OCI-LY7 (cell line): ENCODE data around the gene ARRB1. TPM values are rescaled to one million over a fixed set of nuclear protein-coding genes. Genes with fewer than 3 reads are reported as not detected.

Source experiments
- BruUV-seq: library from RNA; stranded (reverse); fragments of 400-500 nt; replicated peaks from 2 replicates; lab custom pipeline; 2021; lab: Mats Ljungman, UMichigan
- CTCF ChIA-PET: fragments of 300-600 bp; sonication (Branson Sonifier 250); formaldehyde crosslinking; loops from one replicate; lab custom pipeline; 2022; ENCODE audit warnings: antibody characterized with exemption; ENCODE audit not compliant: unreplicated experiment; lab: Charles Lee
- POLR2A ChIA-PET: fragments of 300-600 bp; sonication (Branson Sonifier 250); formaldehyde crosslinking; loops from one replicate; lab custom pipeline; 2022; ENCODE audit warnings: antibody characterized with exemption; lab: Charles Lee
- DNase-seq: peaks from one replicate; pipeline ENCODE4 v3.0.0-alpha.2; 2015; ENCODE audit warnings: low spot score
- H2AFZ ChIP-seq: fragments of 200-600 bp; sonication (generic), shearing (Covaris generic); 2 replicates; pipeline ENCODE4 v1.6.1; 2014; ENCODE audit warnings: mild to moderate bottlenecking, antibody characterized with exemption, low read length, moderate library complexity
- H3K27ac ChIP-seq: fragments of 200-600 bp; sonication (generic); 2 replicates; pipeline ENCODE4 v1.5.1; 2014; ENCODE audit warnings: mixed run types, low read depth, mild to moderate bottlenecking, moderate library complexity, low read length, inconsistent platforms; ENCODE audit not compliant: poor library complexity, severe bottlenecking
- H3K36me3 ChIP-seq: fragments of 200-600 bp; sonication (generic); 2 replicates; pipeline ENCODE4 v1.6.1; 2014; ENCODE audit warnings: mild to moderate bottlenecking, antibody characterized with exemption, low read length, moderate library complexity, mixed read lengths; ENCODE audit not compliant: insufficient read depth
- H3K4me1 ChIP-seq: fragments of 200-600 bp; sonication (generic); 2 replicates; pipeline ENCODE4 v1.5.1; 2014; ENCODE audit warnings: mild to moderate bottlenecking, low read length; ENCODE audit not compliant: insufficient read depth, poor library complexity, severe bottlenecking
- H3K4me2 ChIP-seq: fragments of 200-600 bp; sonication (generic); 2 replicates; pipeline ENCODE4 v1.6.1; 2014; ENCODE audit warnings: mild to moderate bottlenecking, low read length
- H3K4me3 ChIP-seq: fragments of 200-600 bp; sonication (generic); 2 replicates; pipeline ENCODE4 v1.5.1; 2014; ENCODE audit warnings: mild to moderate bottlenecking, low read depth, low read length; ENCODE audit not compliant: poor library complexity, severe bottlenecking
- H3K79me2 ChIP-seq: fragments of 200-600 bp; sonication (generic); 2 replicates; pipeline ENCODE4 v1.6.1; 2016; ENCODE audit warnings: low read depth, mild to moderate bottlenecking, low read length, moderate library complexity, mixed read lengths; ENCODE audit not compliant: insufficient read depth
- H3K9me2 ChIP-seq: fragments of 200-600 bp; sonication (generic); 2 replicates; pipeline ENCODE4 v1.6.1; 2016; ENCODE audit warnings: mild to moderate bottlenecking, low read length, mixed read lengths; ENCODE audit not compliant: insufficient read depth
- H3K9me3 ChIP-seq: fragments of 200-600 bp; sonication (generic); 2 replicates; pipeline ENCODE4 v1.6.1; 2014; ENCODE audit warnings: mild to moderate bottlenecking, mixed run types, low read length, mixed read lengths
- H4K20me1 ChIP-seq: fragments of 200-600 bp; sonication (generic); 2 replicates; pipeline ENCODE4 v1.6.1; 2014; ENCODE audit warnings: mild to moderate bottlenecking, antibody characterized with exemption, low read length, moderate library complexity, mixed read lengths; ENCODE audit not compliant: insufficient read depth
- CTCF ChIP-seq: fragments of 200-600 bp; sonication (generic); conservative IDR thresholded peaks from 2 replicates; pipeline ENCODE4 v1.5.1; 2014; ENCODE audit warnings: mild to moderate bottlenecking, antibody characterized with exemption, low read length, moderate library complexity, mixed read lengths
- EZH2phosphoT487 ChIP-seq: fragments of 200-600 bp; sonication (generic); IDR thresholded peaks from 2 replicates; pipeline ENCODE4 v1.6.1; 2018; ENCODE audit warnings: low read depth, borderline replicate concordance, mild to moderate bottlenecking, mixed run types, antibody characterized with exemption, low read length, moderate library complexity, mixed read lengths
- intact Hi-C: fragments of 100-400 bp; cut with micrococcal nuclease; formaldehyde crosslinking; loops from one replicate; pipeline ENCODE4 v1.10.0; 2022; ENCODE audit not compliant: unreplicated experiment
- total RNA-seq, 2 experiments: library from RNA; depleted of rRNA in 1 of 2; stranded (reverse); fragments of >200 nt in 1 of 2; shearing (Covaris generic) in 1 of 2; gene quantifications; 2 replicates each; pipeline ENCODE4 v1.2.3, GENCODE V29; 2014 to 2022

Gene ARRB1
- total RNA-seq, 2 experiments from 2014 or later, result not detected

- H4K20me1 ChIP-seq, result no peaks in the 10 kb centered on the region
- intact Hi-C loops, result no loop called here
These were observed 108.5 kb downstream of the ARRB1 start for GRCh38 chr11:75242722-75243600.

GRCh38 chr11:75241906-75242644, 109.4 kb downstream of the ARRB1 start:
- Histone ChIP-seq H4K20me1 (no peaks in the 10 kb centered on the region), H2AFZ (no peak overlapping the region), H3K9me3 (no peaks in the 10 kb centered on the region), H3K36me3 (no peaks in the 10 kb centered on the region), H3K4me2 (no peak overlapping the region), H3K79me2 (no peaks in the 10 kb centered on the region), H3K27ac (no peak overlapping the region), H3K4me3 (no peak overlapping the region), H3K9me2 (no peaks in the 10 kb centered on the region), H3K4me1 (no peaks in the 10 kb centered on the region)
- DNase-seq, result no peak
- POLR2A ChIA-PET, result no interaction called here
- intact Hi-C loops, result no loop called here
- CTCF ChIA-PET, result no interaction called here
- TF ChIP-seq CTCF (no peak; the same call in 1 of the 2 replicates), EZH2phosphoT487 (no peak)
- BruUV-seq, result no TSS peak

More at GRCh38 chr11:75242722-75243600, 108.5 kb downstream of the ARRB1 start:
- no peak overlapping the region for H2AFZ ChIP-seq
- TF ChIP-seq CTCF (no peak), EZH2phosphoT487 (no peak)
- H3K36me3 ChIP-seq, result no peaks in the 10 kb centered on the region
- no peak overlapping the region for H3K27ac ChIP-seq
- no TSS peak for BruUV-seq
- ChIA-PET CTCF (no interaction called here), POLR2A (no interaction called here)
- H3K9me3 ChIP-seq, result no peaks in the 10 kb centered on the region
- H3K4me1 ChIP-seq, result no peaks in the 10 kb centered on the region
- no peak for DNase-seq
- no peaks in the 10 kb centered on the region for H3K79me2 ChIP-seq
- H3K4me3 ChIP-seq, result no peak overlapping the region
- no peak overlapping the region for H3K4me2 ChIP-seq
- H3K9me2 ChIP-seq, result no peaks in the 10 kb centered on the region
